ENCODE data around the gene SRMS.
"Not testable (repeated sequence)": the region's sequence is repeated elsewhere in the genome, so short reads cannot be mapped to it uniquely, and the experiment has no call there.

Gene SRMS

GRCh38 chr20:63519668-63520503 lies 27.7 kb downstream of the SRMS start:
- Histone ChIP-seq H3K79me2 (no peaks in the 10 kb centered on the region), H3K36me3 (ENCODE audit: control insufficient read depth, insufficient read depth, low read length) (no peaks in the 10 kb centered on the region), H3K9me3 (ENCODE audit: control insufficient read depth, low read length) (no peaks in the 10 kb centered on the region), H3K4me2 (ENCODE audit: low read length) (peak overlapping the region; percentile 95), H3K4me3 (ENCODE audit: low read depth, low read length) (peak overlapping the region; percentile 73), H2AFZ (peak overlapping the region; percentile 97), H3K27me3 (ENCODE audit: control insufficient read depth, insufficient read depth, low read length) (no peaks in the 10 kb centered on the region), H3K9ac (peak overlapping the region; percentile 30), H3K27ac (peak overlapping the region; percentile 71), H3K4me1 (peaks cover 8% of the 10 kb centered on the region)
- TF ChIP-seq CTCF (IDR thresholded peaks at IDR 0.05) = peak; percentile 39

- H3K9ac ChIP-seq = no peak overlapping the region
- peak overlapping the region; percentile 95 for H3K4me2 ChIP-seq (ENCODE audit: low read length)
- peak overlapping the region; percentile 73 for H3K4me3 ChIP-seq (ENCODE audit: low read depth, low read length)
- no peaks in the 10 kb centered on the region for H3K36me3 ChIP-seq (ENCODE audit: control insufficient read depth, insufficient read depth, low read length)
- H3K4me1 ChIP-seq = peaks cover 8% of the 10 kb centered on the region
- H3K9me3 ChIP-seq (ENCODE audit: control insufficient read depth, low read length) = no peaks in the 10 kb centered on the region
- H3K79me2 ChIP-seq = no peaks in the 10 kb centered on the region
- H2AFZ ChIP-seq = no peak overlapping the region
- no peak for TF ChIP-seq CTCF (IDR thresholded peaks at IDR 0.05)
- H3K27ac ChIP-seq = no peak overlapping the region
- no peaks in the 10 kb centered on the region for H3K27me3 ChIP-seq (ENCODE audit: control insufficient read depth, insufficient read depth, low read length)
Observed at GRCh38 chr20:63518946-63519667, 28.4 kb downstream of the SRMS start.

GRCh38 chr20:63518351-63518861 lies 29.1 kb downstream of the SRMS start:
- H3K36me3 ChIP-seq (ENCODE audit: control insufficient read depth, insufficient read depth, low read length) = no peaks in the 10 kb centered on the region
- no peak overlapping the region for H3K9ac ChIP-seq
- no peak overlapping the region for H3K4me2 ChIP-seq (ENCODE audit: low read length)
- H3K27ac ChIP-seq = no peak overlapping the region
- peaks cover 8% of the 10 kb centered on the region for H3K4me1 ChIP-seq
- H2AFZ ChIP-seq = no peak overlapping the region
- H3K79me2 ChIP-seq = no peaks in the 10 kb centered on the region
- H3K9me3 ChIP-seq (ENCODE audit: control insufficient read depth, low read length) = no peaks in the 10 kb centered on the region
- H3K27me3 ChIP-seq (ENCODE audit: control insufficient read depth, insufficient read depth, low read length) = no peaks in the 10 kb centered on the region
- TF ChIP-seq CTCF (IDR thresholded peaks at IDR 0.05) = no peak
- no peak overlapping the region for H3K4me3 ChIP-seq (ENCODE audit: low read depth, low read length)

GRCh38 chr20:63517376-63518309 lies 29.9 kb downstream of the SRMS start:
- no peak overlapping the region for H2AFZ ChIP-seq
- no peak for TF ChIP-seq CTCF (IDR thresholded peaks at IDR 0.05)

GRCh38 chr20:63514520-63514919 lies 33.0 kb downstream of the SRMS start:
- not testable (repeated sequence) for H2AFZ ChIP-seq; H3K9ac ChIP-seq; H3K4me1 ChIP-seq; H3K27ac ChIP-seq; H3K36me3 ChIP-seq (ENCODE audit: control insufficient read depth, insufficient read depth, low read length); H3K4me3 ChIP-seq (ENCODE audit: low read depth, low read length); H3K4me2 ChIP-seq (ENCODE audit: low read length); H3K79me2 ChIP-seq; H3K9me3 ChIP-seq (ENCODE audit: control insufficient read depth, low read length); H3K27me3 ChIP-seq (ENCODE audit: control insufficient read depth, insufficient read depth, low read length)

More at GRCh38 chr20:63517376-63518309, 29.9 kb downstream of the SRMS start:
- H3K9ac ChIP-seq = no peak overlapping the region
- H3K27ac ChIP-seq = no peak overlapping the region
- H3K9me3 ChIP-seq (ENCODE audit: control insufficient read depth, low read length) = no peaks in the 10 kb centered on the region
- H3K36me3 ChIP-seq (ENCODE audit: control insufficient read depth, insufficient read depth, low read length) = no peaks in the 10 kb centered on the region
- H3K4me1 ChIP-seq = peaks cover 8% of the 10 kb centered on the region
- no peaks in the 10 kb centered on the region for H3K79me2 ChIP-seq
- H3K4me3 ChIP-seq (ENCODE audit: low read depth, low read length) = no peak overlapping the region
- H3K4me2 ChIP-seq (ENCODE audit: low read length) = no peak overlapping the region
- no peaks in the 10 kb centered on the region for H3K27me3 ChIP-seq (ENCODE audit: control insufficient read depth, insufficient read depth, low read length)
